CD14-positive monocyte (primary cell): ENCODE results near the gene SCRN2. TPM values are rescaled to one million over a fixed set of nuclear protein-coding genes. Genes with fewer than 3 reads are reported as not detected.

ENCODE experiments used
- DNase-seq, 3 donors: peaks; one replicate each; pipeline ENCODE4 v3.0.0-alpha.2; 2011 to 2022
- H2AFZ ChIP-seq: 2 replicates; pipeline ENCODE4 v1.6.0; 2012; ENCODE audit warnings: mild to moderate bottlenecking, low read depth, low read length, inconsistent platforms; ENCODE audit not compliant: insufficient read depth, poor library complexity, severe bottlenecking
- H3K27ac ChIP-seq, 2 donors: 1 replicate in 1 of 2; 2 replicates in 1 of 2; pipeline ENCODE4 v1.5.1; 2012 to 2013; ENCODE audit warnings: low read length in 2 of 2, control low read depth in 1 of 2, inconsistent platforms in 1 of 2, low read depth in 1 of 2, mild to moderate bottlenecking in 1 of 2
- H3K27me3 ChIP-seq, 2 donors: one replicate each; pipeline versions ENCODE4 v1.6.0 to v1.6.1; 2011 to 2013; ENCODE audit warnings: low read length in 2 of 2; ENCODE audit not compliant: control insufficient read depth in 2 of 2, insufficient read depth in 2 of 2
- H3K36me3 ChIP-seq, 2 donors: replicated peaks in 1 of 2; 1 replicate in 1 of 2; 2 replicates in 1 of 2; pipeline versions ENCODE4 v1.5.1 to v1.6.1; 2012 to 2013; ENCODE audit warnings: low read length in 2 of 2, control low read depth in 1 of 2, inconsistent platforms in 1 of 2, mild to moderate bottlenecking in 1 of 2; ENCODE audit not compliant: insufficient read depth in 2 of 2, control insufficient read depth in 1 of 2
- H3K4me1 ChIP-seq, 2 donors: 1 replicate in 1 of 2; 2 replicates in 1 of 2; pipeline versions ENCODE4 v1.5.1 to v1.6.1; 2012 to 2013; ENCODE audit warnings: low read length in 2 of 2, control low read depth in 1 of 2, inconsistent platforms in 1 of 2, mild to moderate bottlenecking in 1 of 2, moderate library complexity in 1 of 2; ENCODE audit not compliant: insufficient read depth in 2 of 2, control insufficient read depth in 1 of 2
- H3K4me2 ChIP-seq: replicated peaks from 2 replicates; pipeline ENCODE3; 2012; ENCODE audit warnings: low read length, moderate library complexity, mild to moderate bottlenecking; ENCODE audit not compliant: poor library complexity, severe bottlenecking; ENCODE audit errors: extremely low read depth
- H3K4me3 ChIP-seq, 3 experiments: fragments of 200-600 bp in 1 of 3; sonication (generic) in 1 of 3; replicated peaks in 1 of 3; 1 replicate in 2 of 3; 2 replicates in 1 of 3; pipeline ENCODE4 v1.5.1; 2011 to 2013; ENCODE audit warnings: low read length in 3 of 3, mild to moderate bottlenecking in 3 of 3, control low read depth in 2 of 3, low read depth in 2 of 3, inconsistent platforms in 1 of 3, moderate library complexity in 1 of 3
- H3K79me2 ChIP-seq: 2 replicates; pipeline ENCODE4 v1.6.0; 2012; ENCODE audit warnings: mild to moderate bottlenecking, control low read depth, inconsistent platforms, low read length, moderate library complexity; ENCODE audit not compliant: insufficient read depth
- H3K9ac ChIP-seq: 2 replicates; pipeline ENCODE4 v1.6.0; 2017; ENCODE audit warnings: low read length, mild to moderate bottlenecking; ENCODE audit not compliant: insufficient read depth, poor library complexity, severe bottlenecking
- H3K9me3 ChIP-seq, 2 donors: replicated peaks in 1 of 2; 1 replicate in 1 of 2; 2 replicates in 1 of 2; pipeline versions ENCODE4 v1.5.1 to v1.6.1; 2012 to 2013; ENCODE audit warnings: low read length in 2 of 2, control low read depth in 1 of 2; ENCODE audit not compliant: control insufficient read depth in 1 of 2, insufficient read depth in 1 of 2
- H4K20me1 ChIP-seq: 2 replicates; pipeline ENCODE4 v1.6.0; 2012; ENCODE audit warnings: mild to moderate bottlenecking, low read length, control low read depth, moderate library complexity; ENCODE audit not compliant: insufficient read depth
- H3K27ac Mint-ChIP-seq, 7 donors: one replicate each; pipeline ENCODE4 v1.8.0; 2020; ENCODE audit warnings: mild to moderate bottlenecking in 7 of 7, mixed read lengths in 7 of 7, moderate library complexity in 6 of 7, inconsistent platforms in 2 of 7
- H3K27me3 Mint-ChIP-seq, 3 donors: one replicate each; pipeline ENCODE4 v1.8.0; 2021 to 2022; ENCODE audit warnings: low read depth in 3 of 3, mild to moderate bottlenecking in 3 of 3, mixed read lengths in 3 of 3, moderate library complexity in 3 of 3, inconsistent platforms in 1 of 3
- H3K36me3 Mint-ChIP-seq, 2 donors: one replicate each; pipeline ENCODE4 v1.8.0; 2020; ENCODE audit warnings: mixed read lengths in 2 of 2, inconsistent platforms in 1 of 2, mild to moderate bottlenecking in 1 of 2
- H3K4me1 Mint-ChIP-seq: one replicate; pipeline ENCODE4 v1.8.0; 2020; ENCODE audit warnings: mild to moderate bottlenecking, mixed read lengths
- H3K4me3 Mint-ChIP-seq, 2 donors: one replicate each; pipeline ENCODE4 v1.8.0; 2020; ENCODE audit warnings: mild to moderate bottlenecking in 2 of 2, mixed read lengths in 2 of 2, moderate library complexity in 1 of 2
- H3K9me3 Mint-ChIP-seq, 7 donors: one replicate each; pipeline ENCODE4 v1.8.0; 2020 to 2022; ENCODE audit warnings: mixed read lengths in 7 of 7, mild to moderate bottlenecking in 6 of 7, moderate library complexity in 6 of 7, inconsistent platforms in 2 of 7
- WGBS: methylation state at CpG from one replicate; pipeline ENCODE4 v1.1.5; 2013; ENCODE audit warnings: missing lambda C conversion rate; ENCODE audit not compliant: insufficient coverage; 5-methylcytosine and 5-hydroxymethylcytosine counted together
- intact Hi-C, 2 donors: fragments of 100-400 bp; cut with micrococcal nuclease; formaldehyde crosslinking; loops; one replicate each; pipeline versions ENCODE4 v1.15.0 to v1.15.1; 2023
- polyA plus RNA-seq, 3 donors: library from polyadenylated mRNA; depleted of rRNA in 1 of 3; unstranded in 2 of 3; stranded (reverse) in 1 of 3; fragments of 300-500 nt in 2 of 3; fragments of >200 nt in 1 of 3; fragmentation: Illumina TruSeq in 2 of 3; gene quantifications; 1 replicate in 2 of 3; 2 replicates in 1 of 3; pipeline ENCODE4 v1.2.3, GENCODE V29; 2012 to 2021
- TF ChIP-seq, protein P1 (sequence below): fragments of 200-600 bp; IDR thresholded peaks from one replicate; pipeline ENCODE4 v1.8.0; 2022; ENCODE audit warnings: antibody characterized with exemption, mild to moderate bottlenecking

SCRN2 gene
- polyA plus RNA-seq, 3 donors, result 13.2 to 45.1 (median 14.5) TPM

GRCh38 chr17:47848198-47848513 lies 7.1 kb upstream of the SCRN2 start:
- Histone ChIP-seq H3K4me2 (no peak overlapping the region), H3K9me3 (peaks cover 0 to 17% of the 10 kb centered on the region in 2 donors), H3K4me3 (no peak overlapping the region), H3K27ac (no peak overlapping the region), H3K4me1 (peaks cover 0 to 11% of the 10 kb centered on the region in 2 donors), H3K36me3 (no peaks in the 10 kb centered on the region), H4K20me1 (no peaks in the 10 kb centered on the region), H3K9ac (no peak overlapping the region), H2AFZ (no peak overlapping the region), H3K27me3 (peaks cover 59 to 83% of the 10 kb centered on the region in 2 donors), H3K79me2 (no peaks in the 10 kb centered on the region)
- DNase-seq, result no peak
- WGBS, result 63% methylated on average over 12 of the region's 23 CpGs
- Mint-ChIP-seq H3K27ac (no peak overlapping the region), H3K4me3 (peak overlapping the region in 1 of 2 donors; percentile 52), H3K36me3 (peaks cover 0 to 8% of the 10 kb centered on the region in 2 donors), H3K27me3 (peaks cover 76 to 94% (median 76%) of the 10 kb centered on the region in 3 donors), H3K9me3 (peaks cover 0 to 16% (median 10%) of the 10 kb centered on the region in 7 donors), H3K4me1 (peaks cover 16% of the 10 kb centered on the region)
- intact Hi-C loops, result no loop called here
- TF ChIP-seq, protein P1, sequence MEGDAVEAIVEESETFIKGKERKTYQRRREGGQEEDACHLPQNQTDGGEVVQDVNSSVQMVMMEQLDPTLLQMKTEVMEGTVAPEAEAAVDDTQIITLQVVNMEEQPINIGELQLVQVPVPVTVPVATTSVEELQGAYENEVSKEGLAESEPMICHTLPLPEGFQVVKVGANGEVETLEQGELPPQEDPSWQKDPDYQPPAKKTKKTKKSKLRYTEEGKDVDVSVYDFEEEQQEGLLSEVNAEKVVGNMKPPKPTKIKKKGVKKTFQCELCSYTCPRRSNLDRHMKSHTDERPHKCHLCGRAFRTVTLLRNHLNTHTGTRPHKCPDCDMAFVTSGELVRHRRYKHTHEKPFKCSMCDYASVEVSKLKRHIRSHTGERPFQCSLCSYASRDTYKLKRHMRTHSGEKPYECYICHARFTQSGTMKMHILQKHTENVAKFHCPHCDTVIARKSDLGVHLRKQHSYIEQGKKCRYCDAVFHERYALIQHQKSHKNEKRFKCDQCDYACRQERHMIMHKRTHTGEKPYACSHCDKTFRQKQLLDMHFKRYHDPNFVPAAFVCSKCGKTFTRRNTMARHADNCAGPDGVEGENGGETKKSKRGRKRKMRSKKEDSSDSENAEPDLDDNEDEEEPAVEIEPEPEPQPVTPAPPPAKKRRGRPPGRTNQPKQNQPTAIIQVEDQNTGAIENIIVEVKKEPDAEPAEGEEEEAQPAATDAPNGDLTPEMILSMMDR, result no peak

- peaks cover 70 to 91% (median 70%) of the 10 kb centered on the region in 3 donors for H3K27me3 Mint-ChIP-seq
- H3K9me3 Mint-ChIP-seq, result peaks cover 0 to 14% (median 10%) of the 10 kb centered on the region in 7 donors
- Histone ChIP-seq H3K4me1 (peaks cover 0 to 11% of the 10 kb centered on the region in 2 donors), H3K4me2 (no peak overlapping the region), H3K36me3 (no peaks in the 10 kb centered on the region), H3K9ac (no peak overlapping the region), H3K27me3 (peaks cover 53 to 77% of the 10 kb centered on the region in 2 donors), H3K4me3 (no peak overlapping the region), H3K79me2 (no peaks in the 10 kb centered on the region), H2AFZ (no peak overlapping the region), H3K9me3 (peaks cover 0 to 17% of the 10 kb centered on the region in 2 donors), H4K20me1 (no peaks in the 10 kb centered on the region), H3K27ac (no peak overlapping the region)
- H3K36me3 Mint-ChIP-seq, result peaks cover 0 to 8% of the 10 kb centered on the region in 2 donors
- intact Hi-C loops, result no loop called here
- peak overlapping the region in 1 of 2 donors; percentile 72 for H3K4me3 Mint-ChIP-seq
- peaks cover 20% of the 10 kb centered on the region for H3K4me1 Mint-ChIP-seq
- no peak overlapping the region for H3K27ac Mint-ChIP-seq
- 32% methylated on average over 71 of the region's 71 CpGs for WGBS
- TF ChIP-seq, protein P1, result peak; percentile 9
- DNase-seq, result no peak
These were observed 6.5 kb upstream of the SCRN2 start for GRCh38 chr17:47847341-47848197.
